NCI-H748 treated with DMSO at 0.1 percent for 48 hours (cell line): ENCODE results near the gene CA10.

ENCODE experiments used
- DNase-seq: peaks from one replicate; lab custom pipeline; 2025; lab: John Stamatoyannopoulos, UW

Gene CA10

GRCh38 chr17:51951741-51952140, 206.8 kb downstream of the CA10 start:
- no peak for DNase-seq

GRCh38 chr17:51948128-51948527, 210.4 kb downstream of the CA10 start:
- peak; percentile 7 for DNase-seq

- DNase-seq, result peak; percentile 62
These were observed 211.3 kb downstream of the CA10 start for GRCh38 chr17:51947160-51947735.

- DNase-seq, result no peak
These were observed 212.2 kb downstream of the CA10 start for GRCh38 chr17:51946311-51946710.

- DNase-seq, result no peak
These were observed 217.2 kb downstream of the CA10 start for GRCh38 chr17:51941272-51941671.

GRCh38 chr17:51937264-51937663, 221.2 kb downstream of the CA10 start:
- DNase-seq, result no peak

GRCh38 chr17:51935477-51935876, 223.0 kb downstream of the CA10 start:
- DNase-seq, result no peak

- DNase-seq, result no peak
These were observed 224.9 kb downstream of the CA10 start for GRCh38 chr17:51933647-51934046.

- DNase-seq, result no peak
These were observed 232.1 kb downstream of the CA10 start for GRCh38 chr17:51926448-51926847.

- DNase-seq, result no peak
These were observed 237.0 kb downstream of the CA10 start for GRCh38 chr17:51921500-51921899.

- DNase-seq, result no peak
These were observed 243.9 kb downstream of the CA10 start for GRCh38 chr17:51914577-51914976.

GRCh38 chr17:51913491-51914205, 244.9 kb downstream of the CA10 start:
- DNase-seq, result no peak

- no peak for DNase-seq
These were observed 245.6 kb downstream of the CA10 start for GRCh38 chr17:51912939-51913338.

GRCh38 chr17:51911237-51911636, 247.3 kb downstream of the CA10 start:
- DNase-seq, result no peak

GRCh38 chr17:51909971-51910370, 248.5 kb downstream of the CA10 start:
- DNase-seq, result no peak

GRCh38 chr17:51908841-51909537, 249.5 kb downstream of the CA10 start:
- no peak for DNase-seq

GRCh38 chr17:51907041-51907440, 251.5 kb downstream of the CA10 start:
- DNase-seq, result no peak

GRCh38 chr17:51904379-51904778, 254.1 kb downstream of the CA10 start:
- no peak for DNase-seq

GRCh38 chr17:51901242-51901641, 257.3 kb downstream of the CA10 start:
- no peak for DNase-seq

- DNase-seq, result no peak
These were observed 266.6 kb downstream of the CA10 start for GRCh38 chr17:51891936-51892335.

GRCh38 chr17:51890710-51891109, 267.8 kb downstream of the CA10 start:
- no peak for DNase-seq

- DNase-seq, result no peak
These were observed 269.7 kb downstream of the CA10 start for GRCh38 chr17:51888816-51889215.

- DNase-seq, result no peak
These were observed 281.5 kb downstream of the CA10 start for GRCh38 chr17:51876986-51877385.
